Endodermal cell (in vitro differentiated cells): ENCODE measurements around the gene KAZN. TPM values are rescaled to one million over a fixed set of nuclear protein-coding genes. Genes with fewer than 3 reads are reported as not detected.

Experiments used
- DNase-seq: peaks from one replicate; pipeline ENCODE4 v3.0.0-alpha.2; 2017
- H3K27ac ChIP-seq: 2 replicates; pipeline ENCODE4 v1.5.1; 2013; ENCODE audit warnings: mild to moderate bottlenecking, low read depth, low read length, moderate library complexity
- H3K27me3 ChIP-seq: 2 replicates; pipeline ENCODE4 v1.6.1; 2013; ENCODE audit warnings: mild to moderate bottlenecking, low read length, moderate library complexity; ENCODE audit not compliant: insufficient read depth, control insufficient read depth, poor library complexity, severe bottlenecking
- H3K36me3 ChIP-seq: 2 replicates; pipeline ENCODE4 v1.7.0; 2013; ENCODE audit warnings: mild to moderate bottlenecking, low read length, moderate library complexity; ENCODE audit not compliant: control insufficient read depth, insufficient read depth
- H3K4me1 ChIP-seq: one replicate; pipeline ENCODE4 v1.7.0; 2013; ENCODE audit warnings: low read length; ENCODE audit not compliant: control insufficient read depth, insufficient read depth
- H3K4me3 ChIP-seq: 2 replicates; pipeline ENCODE4 v1.5.1; 2013; ENCODE audit warnings: mild to moderate bottlenecking, low read length, moderate library complexity
- H3K9ac ChIP-seq: 2 replicates; pipeline ENCODE4 v1.6.1; 2013; ENCODE audit warnings: mild to moderate bottlenecking, low read length, moderate library complexity; ENCODE audit not compliant: poor library complexity, severe bottlenecking; ENCODE audit errors: extremely low read depth
- H3K9me3 ChIP-seq: 2 replicates; pipeline ENCODE4 v1.6.1; 2013; ENCODE audit warnings: mild to moderate bottlenecking, low read length, moderate library complexity; ENCODE audit not compliant: control insufficient read depth
- H3K27ac Mint-ChIP-seq: 2 replicates; pipeline ENCODE4 v1.8.0; 2020; ENCODE audit warnings: mixed read lengths
- H3K27me3 Mint-ChIP-seq: 2 replicates; pipeline ENCODE4 v1.8.0; 2021; ENCODE audit warnings: mild to moderate bottlenecking, mixed read lengths; ENCODE audit not compliant: insufficient read depth
- H3K36me3 Mint-ChIP-seq: 2 replicates; pipeline ENCODE4 v1.8.0; 2020; ENCODE audit warnings: low read depth, mixed read lengths
- H3K4me1 Mint-ChIP-seq: 2 replicates; pipeline ENCODE4 v1.8.0; 2020; ENCODE audit warnings: mixed read lengths
- H3K4me3 Mint-ChIP-seq: 2 replicates; pipeline ENCODE4 v1.8.0; 2020; ENCODE audit warnings: mild to moderate bottlenecking, moderate library complexity, mixed read lengths
- H3K9me3 Mint-ChIP-seq: 2 replicates; pipeline ENCODE4 v1.8.0; 2020; ENCODE audit warnings: mild to moderate bottlenecking, mixed read lengths
- CTCF ChIP-seq: fragments of 200-600 bp; sonication (generic); conservative IDR thresholded peaks from 2 replicates; pipeline ENCODE4 v1.5.0; 2021; ENCODE audit warnings: antibody characterized with exemption, mild to moderate bottlenecking
- WGBS, 2 experiments: methylation state at CpG; one replicate each; pipeline versions ENCODE4 v1.1.5 to v1.1.7; 2013; ENCODE audit warnings: missing lambda C conversion rate in 2 of 2, mixed read lengths in 1 of 2; ENCODE audit not compliant: insufficient coverage in 1 of 2, insufficient read length in 1 of 2; 5-methylcytosine and 5-hydroxymethylcytosine counted together
- total RNA-seq, 2 donors: library from RNA; stranded (reverse); fragmentation: NEBNext Ultra II Directional in 1 of 2; extraction: Animal tissue kit (Norgen Biotek cat#: 25700) in 1 of 2; gene quantifications; 2 replicates in 1 of 2; 3 replicates in 1 of 2; pipeline ENCODE4 v1.2.1, GENCODE V29; 2021

KAZN gene
- total RNA-seq, 2 donors from 2014 or later, result 12.4 to 13.9 TPM

DNA sequence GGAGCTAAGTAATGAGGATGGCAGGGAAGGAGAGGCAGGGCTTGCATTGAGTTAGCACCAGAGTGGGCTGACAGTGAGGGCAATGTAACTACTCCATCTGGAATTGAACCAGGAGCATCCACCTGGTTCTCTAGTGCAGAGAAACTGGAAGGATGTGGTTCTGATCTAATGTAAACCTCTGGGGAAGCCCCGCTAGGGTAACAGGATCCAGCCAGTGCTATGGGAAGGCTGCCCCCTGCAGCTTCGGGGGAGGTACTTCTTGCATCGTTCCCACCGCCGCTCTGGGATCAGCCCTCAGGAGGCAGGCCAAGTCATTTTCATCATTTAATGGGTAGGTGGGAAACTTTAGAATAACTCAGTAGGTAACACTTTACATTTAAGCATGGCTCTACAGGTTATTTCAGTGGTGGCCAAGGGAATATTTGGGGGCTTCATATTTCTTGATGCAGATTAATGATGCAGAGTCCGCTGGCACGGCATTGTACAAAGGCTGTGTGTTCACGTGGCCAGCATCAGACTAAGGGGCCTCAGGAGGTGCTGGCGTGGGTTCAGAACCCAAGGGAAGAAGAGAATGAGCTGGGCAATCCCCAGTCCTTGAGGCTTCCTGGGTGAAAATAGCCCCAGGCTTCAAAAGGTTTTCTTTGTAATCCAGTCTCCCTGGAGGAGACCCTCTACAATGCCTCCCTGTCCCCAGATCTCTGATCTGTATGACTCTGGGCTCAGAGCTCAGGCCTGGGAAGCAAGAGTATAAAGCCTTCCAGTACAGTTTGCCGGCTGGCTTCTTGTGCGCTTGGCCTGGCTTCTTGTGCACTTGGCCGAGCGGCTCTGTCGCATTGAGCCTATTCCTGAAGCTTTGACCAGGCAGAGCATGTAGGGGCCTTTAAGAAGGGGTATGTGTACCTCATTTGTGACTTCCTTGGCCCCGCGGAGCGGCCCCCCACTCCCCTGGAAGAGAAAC, 26.4 kb upstream of the KAZN start:
- no peaks in the 10 kb centered on the region for H3K36me3 ChIP-seq
- no peak overlapping the region for H3K27ac Mint-ChIP-seq
- WGBS, 2 experiments, result 84 to 95% methylated on average over 4 to 17 of the region's 17 CpGs
- peaks cover 2% of the 10 kb centered on the region for H3K4me1 Mint-ChIP-seq
- peak; percentile 88 for DNase-seq
- H3K4me3 Mint-ChIP-seq, result no peak overlapping the region
- peaks cover 5% of the 10 kb centered on the region for H3K9me3 ChIP-seq
- H3K27me3 Mint-ChIP-seq, result peaks cover 15% of the 10 kb centered on the region
- no peaks in the 10 kb centered on the region for H3K27me3 ChIP-seq
- peak; percentile 85 for TF ChIP-seq CTCF
- H3K36me3 Mint-ChIP-seq, result no peaks in the 10 kb centered on the region
- no peak overlapping the region for H3K27ac ChIP-seq
- peaks cover 12% of the 10 kb centered on the region for H3K9me3 Mint-ChIP-seq
- no peak overlapping the region for H3K9ac ChIP-seq
- no peaks in the 10 kb centered on the region for H3K4me1 ChIP-seq
- H3K4me3 ChIP-seq, result no peak overlapping the region

DNA sequence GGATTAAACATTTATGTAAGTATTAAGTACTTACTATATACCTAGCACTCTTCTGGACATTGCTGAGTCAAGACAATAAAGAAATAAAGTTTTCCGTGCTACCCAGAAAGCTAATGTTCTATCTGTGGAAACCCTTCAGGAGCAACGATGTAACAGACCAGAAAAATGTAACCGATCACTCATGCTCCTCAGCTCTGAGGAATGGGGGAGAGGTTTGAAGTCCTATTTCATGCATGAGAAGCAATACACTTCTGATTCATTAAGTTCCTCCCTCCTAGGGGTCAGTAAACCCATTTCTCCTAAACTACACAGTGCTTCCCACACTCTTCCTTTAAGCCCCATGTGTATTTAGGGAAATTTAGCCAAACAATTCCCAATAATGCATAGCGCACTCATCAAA, 25.6 kb upstream of the KAZN start:
- Mint-ChIP-seq H3K4me1 (peaks cover 3% of the 10 kb centered on the region), H3K4me3 (no peak overlapping the region), H3K36me3 (no peaks in the 10 kb centered on the region), H3K9me3 (peaks cover 9% of the 10 kb centered on the region), H3K27ac (no peak overlapping the region), H3K27me3 (peaks cover 15% of the 10 kb centered on the region)
- Histone ChIP-seq H3K36me3 (no peaks in the 10 kb centered on the region), H3K4me1 (no peaks in the 10 kb centered on the region), H3K9me3 (peaks cover 2% of the 10 kb centered on the region), H3K4me3 (no peak overlapping the region), H3K27me3 (no peaks in the 10 kb centered on the region), H3K9ac (no peak overlapping the region), H3K27ac (no peak overlapping the region)
- DNase-seq, result no peak
- whole genome bisulfite sequencing, 2 experiments, result 93 to 100% methylated on average over 3 to 4 of the region's 4 CpGs
- no peak for TF ChIP-seq CTCF

DNA sequence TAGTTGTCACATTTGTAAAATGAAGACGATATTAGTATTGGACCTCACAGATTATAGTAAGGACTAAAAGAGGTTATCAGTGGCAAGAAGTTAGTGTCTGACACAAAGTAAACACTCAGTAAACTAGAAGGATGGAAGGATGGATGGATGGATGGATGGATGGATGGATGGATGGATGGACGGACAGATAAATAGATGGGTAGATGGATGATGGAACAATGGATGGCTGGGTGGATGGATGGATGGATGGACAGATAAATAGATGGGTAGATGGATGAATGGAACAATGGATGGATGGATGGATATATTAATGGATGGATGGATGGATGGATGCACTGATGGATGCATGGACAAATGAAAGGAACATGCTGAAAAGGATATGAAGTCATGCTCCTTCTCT, 22.3 kb upstream of the KAZN start:
- Histone ChIP-seq H3K4me1 (no peaks in the 10 kb centered on the region), H3K9ac (no peak overlapping the region), H3K4me3 (no peak overlapping the region), H3K27me3 (no peaks in the 10 kb centered on the region), H3K27ac (no peak overlapping the region), H3K9me3 (no peaks in the 10 kb centered on the region), H3K36me3 (no peaks in the 10 kb centered on the region)
- peaks cover 3% of the 10 kb centered on the region for H3K4me1 Mint-ChIP-seq
- DNase-seq, result peak; percentile 3
- H3K36me3 Mint-ChIP-seq, result no peaks in the 10 kb centered on the region
- no peak for TF ChIP-seq CTCF
- no peaks in the 10 kb centered on the region for H3K9me3 Mint-ChIP-seq
- H3K4me3 Mint-ChIP-seq, result no peak overlapping the region
- H3K27me3 Mint-ChIP-seq, result peaks cover 16% of the 10 kb centered on the region
- H3K27ac Mint-ChIP-seq, result no peak overlapping the region
- 97 to 99% methylated on average over 2 of the region's 2 CpGs for WGBS, 2 experiments
